ENCODE results near the gene DNAH17.
A peak's percentile ranks its signal among the peaks of the same experiment; 100 is the strongest.

DNAH17 gene

DNA sequence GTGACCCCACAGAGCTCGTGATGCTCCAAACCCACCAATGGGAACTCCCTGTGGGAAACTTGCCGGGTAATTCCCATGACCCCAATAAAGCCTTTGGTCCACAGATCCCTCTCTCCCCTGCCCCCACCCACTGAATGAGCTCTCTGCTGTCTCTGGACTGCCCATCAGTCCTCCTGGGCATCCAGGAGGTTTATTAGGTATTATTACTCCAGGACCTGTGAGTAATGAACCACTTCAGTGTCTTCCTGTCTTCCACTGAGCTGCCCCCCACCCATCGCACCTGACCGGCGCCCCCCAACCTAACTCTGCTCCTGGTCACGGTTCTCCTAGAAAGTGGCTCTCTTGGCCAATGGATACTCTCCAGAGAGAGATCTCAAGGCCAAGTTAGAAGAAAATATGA lies 28.7 kb upstream of the DNAH17 start:
- DNase-seq: no peak

DNA sequence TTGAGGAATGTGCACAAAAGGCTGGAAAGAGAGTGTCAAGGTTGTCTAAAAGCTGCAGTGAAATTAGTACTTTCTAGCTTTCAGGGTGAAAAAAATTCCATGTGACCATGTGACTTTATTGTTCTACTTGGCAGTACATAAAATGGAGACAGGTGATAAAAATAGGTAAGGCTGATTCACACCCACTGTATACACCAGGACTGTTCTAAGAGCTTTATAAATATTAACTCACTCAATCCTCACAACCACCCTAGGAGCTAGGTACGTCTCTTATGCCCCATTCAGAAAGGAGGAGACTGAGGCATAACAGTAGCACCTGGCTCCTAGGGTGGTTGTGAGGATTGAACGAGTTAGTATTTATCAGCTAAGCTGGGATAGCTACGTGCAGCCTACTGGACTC lies 28.2 kb upstream of the DNAH17 start:
- DNase-seq: no peak

DNA sequence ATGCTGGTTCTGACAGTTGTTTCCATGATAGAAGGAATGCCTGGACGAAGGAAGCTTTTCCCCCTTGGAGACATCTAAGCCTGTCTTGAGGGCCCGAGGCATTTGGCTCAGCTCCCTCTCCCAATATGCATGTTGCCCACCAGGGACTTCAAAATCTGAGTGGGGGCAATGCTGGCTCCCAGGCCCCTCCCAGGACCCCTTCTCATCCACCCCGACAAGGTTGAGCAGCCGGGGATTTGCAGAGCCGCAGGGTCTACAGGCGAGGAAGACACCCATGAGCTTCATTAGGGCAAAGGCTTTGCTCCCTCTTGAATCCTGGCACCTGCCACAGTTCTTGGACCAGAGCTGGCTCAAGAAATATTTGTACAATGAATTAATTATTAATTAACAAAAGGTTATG lies 25.1 kb upstream of the DNAH17 start:
- DNase-seq: no peak

DNA sequence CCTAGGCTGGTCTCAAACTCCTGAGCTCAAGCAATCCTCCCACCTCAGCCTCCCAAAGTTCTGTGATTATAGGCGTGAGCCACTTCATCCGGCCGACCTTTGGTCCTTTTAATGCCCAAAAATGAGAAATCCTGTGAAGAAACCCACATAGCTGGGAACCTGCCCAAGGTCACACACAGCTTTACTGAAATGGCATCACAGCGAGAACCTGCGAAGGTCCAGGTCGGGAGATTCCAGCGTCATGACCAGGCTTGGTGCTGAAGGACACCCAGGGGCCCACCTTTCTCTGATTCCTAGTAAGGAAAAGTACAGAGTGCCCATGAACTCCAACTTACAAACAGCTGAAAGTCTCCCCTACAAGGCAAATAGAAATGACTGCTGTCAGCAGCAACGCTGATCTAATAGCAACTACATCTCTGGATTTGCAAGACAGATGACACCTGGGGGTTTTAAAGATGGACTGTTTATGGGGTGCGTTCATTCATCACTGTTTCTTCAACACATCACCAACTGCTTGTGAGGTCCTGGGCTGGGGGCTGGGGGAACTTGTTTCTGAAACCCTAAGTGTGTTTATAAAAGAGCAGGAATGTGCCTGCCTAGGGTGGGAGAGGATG lies 24.5 kb upstream of the DNAH17 start:
- DNase-seq: peak; percentile 18

DNA sequence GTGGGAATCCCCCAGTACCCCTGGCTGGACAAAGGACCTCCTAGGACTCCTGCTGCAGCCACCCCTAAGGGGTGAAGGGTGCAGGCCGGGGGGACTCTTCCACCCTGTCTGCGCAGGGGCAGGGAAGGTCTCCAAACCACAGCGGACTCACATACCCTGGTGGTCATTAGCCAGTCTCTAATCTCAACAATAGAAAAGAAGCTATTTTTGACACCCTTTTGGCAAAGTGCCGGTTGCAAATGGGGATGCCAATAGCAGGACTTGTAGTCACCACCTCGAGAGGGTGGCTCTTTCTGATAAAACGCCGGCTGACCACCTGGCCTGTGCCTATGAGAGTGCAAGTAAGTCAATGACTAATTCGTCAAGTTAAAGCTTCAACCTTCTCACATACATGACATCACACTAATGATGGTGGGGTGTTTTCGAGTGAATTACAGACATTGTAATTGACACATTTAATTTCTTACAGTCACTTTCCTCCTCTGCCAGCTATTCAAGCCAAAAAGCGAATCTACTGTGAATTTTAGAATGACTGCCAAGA lies 23.1 kb upstream of the DNAH17 start:
- no peak for DNase-seq

DNA sequence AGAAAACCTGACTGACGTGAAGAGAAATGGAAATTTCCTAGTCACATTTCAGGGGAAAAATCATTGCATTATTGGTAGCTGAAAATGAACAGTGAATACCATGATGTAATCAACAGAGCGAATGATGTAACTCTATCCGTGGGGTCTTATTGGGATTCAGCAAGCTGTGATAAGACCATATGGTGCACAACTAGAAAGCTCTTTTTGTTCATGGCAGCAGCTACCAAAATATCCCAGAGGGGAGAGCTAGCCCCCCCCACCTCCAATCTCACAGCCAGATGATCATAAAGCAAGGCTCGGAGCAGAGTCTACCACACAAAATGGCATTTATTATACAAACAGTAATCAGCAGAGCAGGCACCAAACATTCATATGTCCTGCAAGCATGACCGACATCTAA lies 22.2 kb upstream of the DNAH17 start:
- peak; percentile 99 for DNase-seq

DNA sequence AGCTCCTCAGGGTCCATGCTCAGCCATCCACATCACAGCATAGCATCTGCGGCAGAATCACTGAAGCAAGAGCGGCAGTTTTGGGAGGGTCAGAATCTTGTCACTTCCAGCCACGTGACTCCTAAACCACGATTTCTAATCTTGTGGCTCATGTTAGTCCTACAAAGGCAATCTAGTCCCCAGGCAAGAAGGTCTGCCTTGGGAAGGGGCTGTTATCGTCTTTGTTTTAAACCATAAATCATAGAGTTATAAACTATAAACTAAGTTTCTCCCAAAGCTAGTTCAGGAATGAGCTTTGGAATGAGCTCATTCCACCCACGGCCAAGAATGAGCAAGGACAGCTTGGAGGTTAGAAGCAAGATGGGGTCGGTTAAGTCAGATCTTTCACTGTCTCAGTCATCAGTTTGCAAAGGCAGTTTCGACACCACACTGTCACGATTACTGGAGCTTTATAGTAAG lies 20.8 kb upstream of the DNAH17 start:
- no peak for DNase-seq

DNA sequence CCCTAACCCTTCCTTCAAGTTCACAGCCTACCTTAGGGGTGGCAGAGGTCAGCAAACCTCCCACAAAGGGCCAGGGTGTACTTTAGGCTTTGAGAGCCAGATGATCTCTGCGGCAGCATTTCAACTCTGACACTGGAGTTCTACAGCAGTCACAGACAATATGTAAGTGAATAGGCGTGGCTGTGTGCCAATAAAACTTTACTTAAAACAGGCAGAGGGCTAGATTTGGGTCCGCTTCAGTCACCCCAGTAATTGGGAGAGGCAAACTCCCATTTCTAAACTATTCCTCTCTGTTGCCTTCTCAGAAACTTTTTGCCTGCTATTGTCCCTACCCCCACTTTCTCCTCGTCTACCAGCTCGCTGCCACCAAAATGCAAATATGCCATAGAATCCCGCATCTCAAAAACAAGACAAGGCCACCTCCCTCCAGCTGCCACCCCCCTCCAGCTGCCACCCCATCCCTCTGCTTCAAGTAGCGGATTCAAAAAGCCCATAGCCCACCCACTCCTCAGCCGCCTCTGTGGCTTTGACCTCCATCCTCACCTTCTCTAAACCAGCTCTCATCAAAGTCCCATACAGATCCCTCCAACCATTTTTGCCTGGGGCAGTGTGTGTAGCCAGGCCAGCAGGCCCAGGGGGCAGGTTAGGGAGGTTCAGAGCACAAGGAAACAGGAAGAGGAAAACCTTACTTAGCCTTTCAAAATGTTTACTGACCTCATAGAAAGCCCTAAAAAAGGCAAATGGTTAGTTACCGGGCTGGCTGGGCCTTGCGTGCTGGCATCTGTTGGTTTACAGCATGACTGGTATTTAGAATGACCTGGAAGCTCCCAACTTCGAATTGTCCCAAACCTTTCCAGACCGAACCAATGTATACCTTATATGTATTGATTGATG lies 19.9 kb upstream of the DNAH17 start:
- DNase-seq: peak; percentile 22

DNA sequence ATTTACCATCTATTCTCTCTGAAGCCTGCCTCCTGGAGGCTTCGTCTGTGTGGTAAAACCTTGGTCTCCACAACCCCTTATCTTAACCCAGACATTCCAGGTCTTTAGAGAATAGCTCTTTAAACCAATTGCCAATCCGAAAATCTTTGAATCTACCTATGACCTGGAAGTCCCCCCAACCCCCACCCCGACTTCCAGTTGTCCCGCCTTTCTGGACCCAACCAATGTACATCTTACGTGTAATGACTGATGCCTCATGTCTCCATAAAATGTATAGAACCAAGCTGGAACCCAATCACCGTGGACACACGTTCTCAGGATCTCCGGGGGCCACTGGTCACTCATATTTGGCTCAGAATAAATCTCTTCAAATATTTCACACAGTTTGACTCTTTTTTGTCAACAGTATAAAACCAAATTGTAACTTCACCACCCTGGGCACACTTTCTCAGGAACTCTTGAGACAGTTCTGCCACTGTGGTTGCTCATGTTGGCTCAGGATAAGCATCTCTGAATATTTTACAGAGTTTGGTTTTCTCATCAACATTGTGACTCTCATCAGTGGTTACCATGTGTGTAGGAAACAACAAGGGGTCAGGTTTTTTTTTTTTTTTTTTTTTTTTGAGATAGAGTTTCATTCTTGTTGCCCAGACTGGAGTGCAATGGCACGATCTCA lies 18.1 kb upstream of the DNAH17 start:
- DNase-seq: no peak

DNA sequence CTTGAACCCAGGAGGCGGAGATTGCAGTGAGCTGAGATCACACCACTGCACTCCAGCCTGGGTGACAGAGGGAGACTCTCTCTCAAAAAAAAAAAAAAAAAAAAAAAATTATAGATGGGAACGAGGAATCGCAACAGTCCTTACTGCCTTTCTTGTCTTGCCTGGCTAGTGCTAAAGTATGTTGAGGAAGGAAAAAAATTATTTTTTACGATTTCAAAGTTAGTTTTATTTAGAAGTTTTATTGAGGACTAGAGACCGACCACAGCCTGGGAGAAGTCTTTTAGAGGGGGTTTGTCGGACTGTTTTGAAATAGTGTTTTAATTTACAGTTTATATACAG lies 15.8 kb upstream of the DNAH17 start:
- DNase-seq: peak; percentile 37

DNA sequence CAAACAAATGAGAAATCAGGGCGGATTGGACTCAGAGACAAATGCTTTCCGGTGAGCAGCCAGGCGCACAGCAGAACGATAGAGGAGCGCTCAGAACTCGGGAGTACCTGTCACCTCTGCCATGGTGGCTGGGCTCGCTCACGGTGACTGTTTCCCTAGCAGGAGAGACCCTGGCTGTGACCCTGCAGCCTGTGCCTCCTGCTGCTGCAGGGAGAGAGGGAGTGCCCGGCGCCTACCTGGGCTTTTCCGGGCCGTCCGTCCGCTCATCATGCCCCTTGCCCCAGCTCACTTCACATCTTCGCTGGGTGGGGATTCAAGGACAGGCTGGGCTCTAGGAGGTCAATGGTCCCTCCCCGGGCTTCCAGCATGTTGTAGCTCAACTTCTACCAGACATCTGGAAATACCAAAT lies 14.1 kb upstream of the DNAH17 start:
- no peak for DNase-seq

DNA sequence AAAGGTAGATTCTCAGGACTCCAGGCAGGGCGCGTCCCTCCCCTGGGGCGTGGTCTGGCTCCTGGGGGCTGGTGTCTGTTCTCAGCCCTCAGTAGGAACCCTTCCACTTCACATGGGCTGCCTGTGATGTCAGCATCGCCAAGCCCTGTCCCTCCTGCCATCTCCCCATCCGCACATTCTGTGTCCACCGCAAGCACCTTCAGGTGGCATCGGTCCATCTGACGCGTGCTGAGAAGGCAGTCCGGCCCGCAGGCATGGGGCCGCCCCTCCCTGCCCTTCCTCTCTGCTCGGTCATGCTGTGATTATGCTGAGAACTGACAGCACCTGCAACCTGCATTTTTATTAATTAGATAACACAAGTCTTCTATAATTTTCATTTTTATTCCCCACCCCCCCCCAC lies 12.7 kb upstream of the DNAH17 start:
- no peak for DNase-seq

DNA sequence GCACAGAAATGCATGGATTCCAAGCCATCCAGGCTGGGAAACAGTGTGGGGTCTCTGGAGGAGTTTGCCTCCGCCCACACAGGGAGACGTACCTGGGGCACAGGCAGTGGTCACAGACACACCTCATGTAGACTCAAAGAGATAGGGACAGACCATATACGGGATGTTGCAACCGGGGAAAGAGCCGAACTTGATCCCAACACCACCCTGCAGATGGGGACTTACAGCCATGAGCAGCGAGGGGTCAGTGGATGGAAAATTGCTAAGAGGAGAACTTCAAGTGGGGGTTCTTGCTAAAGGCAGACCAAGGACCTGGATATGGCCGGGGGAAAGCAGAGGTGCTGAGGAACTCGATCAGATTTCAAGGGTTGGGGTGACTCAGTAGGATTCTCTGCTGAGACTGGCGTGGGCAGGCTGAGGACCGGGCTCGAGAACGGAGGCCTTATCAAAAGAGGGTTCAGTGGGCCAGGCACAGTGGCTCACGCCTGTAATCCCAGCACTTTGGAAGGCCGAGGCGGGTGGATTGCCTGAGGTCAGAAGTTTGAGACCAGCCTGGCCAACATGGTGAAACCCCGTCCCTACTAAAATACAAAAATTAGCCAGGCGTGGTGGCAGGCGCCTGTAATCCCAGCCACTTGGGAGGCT lies 12.0 kb upstream of the DNAH17 start:
- DNase-seq: no peak

DNA sequence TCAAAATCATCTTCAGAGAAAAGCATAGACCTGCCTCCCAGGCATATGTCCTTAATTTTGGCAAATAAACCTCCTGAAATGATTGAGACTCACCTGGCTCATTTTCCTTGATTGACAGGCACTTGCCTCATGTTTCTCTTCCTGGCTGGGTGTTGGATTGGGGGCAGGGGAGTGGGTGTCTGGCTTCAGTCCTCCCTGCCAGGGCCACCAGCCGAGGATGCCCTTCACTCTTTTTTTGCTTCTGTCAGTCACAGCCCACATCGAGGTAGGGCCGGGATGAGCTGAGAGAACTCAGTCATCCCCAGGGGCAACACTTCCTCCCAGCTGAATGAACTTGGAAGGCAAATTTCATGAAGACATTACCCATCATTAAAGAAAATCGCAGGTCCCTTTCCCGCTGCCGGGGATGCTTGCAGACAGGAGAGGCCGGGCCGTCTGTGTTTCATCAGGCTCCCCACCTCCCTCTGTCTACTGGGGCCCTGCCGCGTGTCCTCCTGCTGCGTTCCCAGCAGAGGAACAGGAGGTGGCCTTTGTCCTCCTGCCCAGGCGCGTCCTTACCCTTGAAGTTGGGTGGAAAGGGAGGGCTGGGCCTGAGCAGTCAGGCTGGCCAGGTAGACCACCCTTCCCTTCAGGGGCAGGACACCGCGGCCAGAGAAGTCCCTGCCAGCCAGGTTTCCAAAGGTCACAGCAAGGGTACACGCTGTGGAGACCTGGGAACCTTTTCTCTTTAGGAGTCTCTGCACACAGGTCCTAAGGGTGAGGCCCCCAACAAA lies 11.2 kb upstream of the DNAH17 start:
- DNase-seq: no peak

DNA sequence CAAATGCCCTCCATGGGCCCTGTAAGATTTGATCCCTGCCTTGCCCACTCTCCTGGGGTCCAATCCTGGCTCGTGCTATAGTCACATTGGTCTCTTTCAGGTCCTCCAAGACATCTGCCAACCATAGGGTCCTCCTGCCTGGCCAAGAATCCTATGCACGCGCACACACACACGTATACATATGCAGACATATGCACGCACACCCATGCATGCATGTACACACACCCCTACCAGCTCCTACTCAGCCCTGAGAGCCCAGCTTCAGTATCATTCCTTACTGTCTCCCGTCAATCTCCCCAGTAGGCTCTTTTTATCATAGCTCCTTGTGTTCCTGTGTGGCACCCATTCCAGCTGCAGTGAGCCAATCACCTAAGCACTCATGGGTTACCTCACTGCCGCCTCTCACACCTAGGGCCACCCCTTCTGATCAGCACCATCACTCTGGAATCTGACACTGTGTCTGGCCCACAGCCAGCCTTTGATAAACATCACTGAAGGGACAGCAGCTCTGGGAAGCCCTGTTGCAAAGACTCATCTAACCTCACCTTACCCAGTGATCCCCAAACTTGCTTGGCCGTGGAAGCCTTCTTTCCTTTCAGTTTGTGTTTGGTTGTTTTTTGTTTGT lies 7.9 kb upstream of the DNAH17 start:
- DNase-seq: no peak

DNA sequence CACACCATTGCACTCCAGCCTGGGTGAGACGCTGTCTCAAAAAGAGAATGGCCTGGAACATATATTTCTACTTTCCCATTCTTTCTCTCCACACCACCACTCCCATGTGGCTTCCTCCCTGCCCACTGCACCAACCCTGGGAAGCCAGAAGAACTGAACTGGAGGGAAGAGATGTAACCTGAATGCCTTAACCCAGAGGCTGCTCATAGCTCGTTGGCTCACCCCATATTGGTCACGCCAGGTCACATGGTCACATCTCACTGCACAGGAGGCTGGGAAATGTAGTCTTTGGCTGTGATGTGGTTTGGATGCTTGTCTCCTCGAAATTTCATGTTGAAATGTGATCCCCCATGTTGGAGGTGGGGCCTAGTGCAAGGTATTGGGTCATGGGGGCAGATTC lies 5.9 kb upstream of the DNAH17 start:
- peak; percentile 54 for DNase-seq

DNA sequence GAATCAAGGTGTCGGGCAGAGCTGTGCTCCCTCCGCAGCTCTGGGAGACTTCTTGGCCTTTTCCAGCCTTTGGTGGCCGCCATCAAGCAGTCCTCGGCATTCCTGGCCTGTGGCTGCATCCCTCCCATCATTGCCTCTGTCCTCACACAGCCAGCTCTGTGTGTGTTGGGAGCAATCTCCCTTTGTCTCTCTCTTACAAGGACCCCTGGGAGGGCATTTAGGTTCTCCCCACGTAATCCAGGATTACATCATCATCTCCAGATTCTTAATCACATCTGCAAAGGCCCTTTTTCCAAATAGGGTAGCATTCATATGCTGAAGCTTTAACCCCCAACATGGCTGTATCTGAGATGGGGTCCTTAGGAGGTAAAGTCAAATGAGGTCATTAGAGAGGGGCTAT lies 4.1 kb upstream of the DNAH17 start:
- DNase-seq: no peak

DNA sequence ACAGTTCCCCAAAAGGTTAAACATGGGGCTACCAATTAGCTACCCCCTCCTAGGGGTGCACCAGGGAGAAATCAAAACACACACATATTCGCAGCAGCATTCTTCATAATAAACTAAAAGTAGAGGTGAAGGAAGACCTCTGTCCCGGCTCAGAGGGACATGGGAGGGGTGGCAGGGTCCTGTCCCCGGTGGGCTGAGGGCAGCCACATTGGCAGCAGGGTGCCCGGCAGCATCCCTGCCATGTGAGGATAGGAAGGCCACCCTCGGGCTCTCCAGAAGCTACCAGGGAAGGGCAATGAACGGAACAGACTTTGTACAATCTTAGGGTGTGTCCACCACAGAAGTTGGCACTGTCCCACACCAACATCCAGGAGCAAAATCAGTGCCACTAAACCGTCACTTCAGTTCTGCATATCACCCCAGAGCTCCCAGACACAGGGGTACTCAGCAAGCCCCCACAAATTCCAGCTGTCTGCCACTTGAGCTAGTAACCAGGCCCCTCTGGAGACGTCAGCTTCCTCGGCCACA lies 3.1 kb upstream of the DNAH17 start:
- DNase-seq: no peak

DNA sequence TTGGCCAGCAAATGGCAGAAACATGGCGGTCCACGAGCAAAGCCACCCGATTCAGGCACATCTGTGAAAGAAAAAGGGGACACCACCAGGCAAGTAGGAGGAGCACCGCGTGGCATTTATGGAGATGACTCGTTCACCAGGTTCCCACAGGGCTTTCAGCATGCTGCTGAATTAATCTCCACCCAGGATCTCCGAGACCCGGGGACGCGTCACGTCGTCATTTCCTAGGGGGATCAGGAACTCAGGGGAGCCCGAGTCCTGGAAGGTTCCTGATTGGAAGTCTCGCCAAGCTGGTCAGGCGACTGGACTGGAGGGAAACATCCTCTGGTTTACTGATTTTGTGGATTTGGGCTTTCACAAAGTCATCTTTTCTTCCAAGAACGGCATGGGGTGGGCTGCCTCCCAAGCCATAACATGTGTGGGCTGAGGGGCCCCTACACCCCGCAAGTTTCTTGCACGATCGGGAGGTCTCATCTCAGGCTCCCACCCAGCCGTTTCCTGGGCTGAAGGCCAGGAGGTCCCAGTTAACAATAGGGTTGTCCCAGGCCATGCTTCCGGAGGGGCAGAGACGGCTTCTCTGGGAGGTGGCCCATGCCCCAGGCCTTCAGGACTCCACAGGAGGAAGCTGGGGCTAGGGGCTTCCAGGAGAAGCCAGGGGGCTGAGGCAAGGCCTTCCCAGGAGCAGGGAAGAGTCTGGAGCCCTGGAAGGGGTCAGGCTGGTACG lies 645 bp downstream of the DNAH17 start:
- DNase-seq: no peak

DNA sequence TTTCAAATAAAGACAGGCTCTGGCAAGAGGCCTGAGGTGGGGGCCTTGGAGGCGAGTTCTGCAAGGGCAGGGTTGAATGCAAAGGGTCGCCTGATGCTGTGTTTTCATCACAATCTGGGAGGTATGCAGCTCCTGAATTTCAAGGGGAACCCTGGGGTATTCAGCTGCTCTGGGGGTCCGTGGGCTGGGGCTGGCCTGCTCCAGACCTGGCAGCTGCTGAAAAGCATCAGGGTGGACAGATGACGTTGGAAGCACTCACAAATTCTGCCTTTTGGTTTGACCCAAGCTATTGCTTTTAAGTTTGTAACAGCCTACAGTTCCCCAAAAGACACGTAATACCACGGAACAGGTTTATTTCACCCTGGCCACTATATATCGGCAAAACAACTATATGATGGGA lies 1.3 kb downstream of the DNAH17 start:
- no peak for DNase-seq

DNA sequence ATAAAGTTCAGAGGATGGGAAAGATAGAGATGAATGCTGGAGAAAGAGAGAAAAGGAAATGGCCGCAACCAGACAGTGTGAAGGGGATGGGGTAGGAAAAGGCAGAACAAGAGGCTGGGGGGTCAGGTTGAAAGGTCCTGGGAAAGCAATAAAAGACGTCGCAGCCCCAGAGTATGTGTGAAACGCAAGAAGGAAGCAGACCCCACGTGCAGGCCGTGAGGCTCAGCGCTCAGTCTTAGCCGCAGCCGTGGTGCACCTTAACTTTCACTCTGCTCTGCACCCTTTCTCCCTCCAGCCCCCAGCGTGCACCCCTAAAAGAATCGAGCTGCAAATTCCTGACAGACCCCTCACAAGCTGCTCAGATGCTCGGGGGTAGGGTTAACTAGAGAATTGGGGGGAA lies 1.9 kb downstream of the DNAH17 start:
- DNase-seq: no peak
